Stimulated activated CD8-positive, alpha-beta memory T cell treated with anti-CD3 and anti-CD28 coated beads, Interleukin-12 subunit alpha, Interleukin-12 subunit beta, amount 100 ng/mL, for 24 hours (primary cell): Measurements from ENCODE around the gene SPON2.

Source experiments
- DNase-seq: peaks from one replicate; pipeline ENCODE4 v3.0.0-alpha.2; 2020; ENCODE audit errors: extremely low read depth

Gene SPON2

GRCh38 chr4:1172971-1173757 is 781 bp upstream of the SPON2 start:
- DNase-seq = no peak

- DNase-seq = no peak
Measured at GRCh38 chr4:1171311-1172227, 814 bp downstream of the SPON2 start.

GRCh38 chr4:1170976-1171310 is 1.4 kb downstream of the SPON2 start:
- no peak for DNase-seq

- no peak for DNase-seq
Measured at GRCh38 chr4:1170156-1170975, 2.0 kb downstream of the SPON2 start.

- no peak for DNase-seq
Measured at GRCh38 chr4:1169691-1170096, 2.7 kb downstream of the SPON2 start.

GRCh38 chr4:1169171-1169671 is 3.2 kb downstream of the SPON2 start:
- no peak for DNase-seq

GRCh38 chr4:1168191-1169101 is 3.9 kb downstream of the SPON2 start:
- DNase-seq = no peak

GRCh38 chr4:1167244-1167949 is 5.0 kb downstream of the SPON2 start:
- DNase-seq = peak; percentile 80

- no peak for DNase-seq
Measured at GRCh38 chr4:1166509-1167243, 5.7 kb downstream of the SPON2 start.

- no peak for DNase-seq
Measured at GRCh38 chr4:1164956-1165545, 7.3 kb downstream of the SPON2 start.

GRCh38 chr4:1164444-1164843 is 7.9 kb downstream of the SPON2 start:
- DNase-seq = no peak

- no peak for DNase-seq
Measured at GRCh38 chr4:1164040-1164439, 8.3 kb downstream of the SPON2 start.

- DNase-seq = no peak
Measured at GRCh38 chr4:1160351-1160750, 12.0 kb downstream of the SPON2 start.

GRCh38 chr4:1156069-1156468 is 16.3 kb downstream of the SPON2 start:
- DNase-seq = no peak

GRCh38 chr4:1155314-1155713 is 17.1 kb downstream of the SPON2 start:
- DNase-seq = no peak

GRCh38 chr4:1154523-1155182 is 17.7 kb downstream of the SPON2 start:
- DNase-seq = no peak

GRCh38 chr4:1154126-1154522 is 18.3 kb downstream of the SPON2 start:
- DNase-seq = no peak

GRCh38 chr4:1153567-1154090 is 18.8 kb downstream of the SPON2 start:
- DNase-seq = no peak
